ENCODE measurements around the gene OR10H1.
"Not testable (repeated sequence)": the region's sequence is repeated elsewhere in the genome, so short reads cannot be mapped to it uniquely, and the experiment has no call there.

Gene OR10H1

GRCh38 chr19:15836330-15837220 is 21.1 kb upstream of the OR10H1 start:
- peak; percentile 93 for ATAC-seq (ENCODE audit: low read depth)
- peak overlapping the region; percentile 99 for H3K27ac ChIP-seq (ENCODE audit: poor library complexity, severe bottlenecking)

GRCh38 chr19:15835565-15836329 is 20.3 kb upstream of the OR10H1 start:
- not testable (repeated sequence) for DNase-seq (ENCODE audit: low spot score); H3K27me3 ChIP-seq (ENCODE audit: insufficient read depth, poor library complexity, severe bottlenecking); H3K9me3 ChIP-seq (ENCODE audit: severe bottlenecking); ATAC-seq (ENCODE audit: low read depth)
- peak overlapping the region; percentile 99 for H3K27ac ChIP-seq (ENCODE audit: poor library complexity, severe bottlenecking)
- H3K4me3 ChIP-seq (ENCODE audit: severe bottlenecking), result peak overlapping the region; percentile 51
- H3K36me3 ChIP-seq (ENCODE audit: low read depth), result peaks cover 35% of the 10 kb centered on the region
- peaks cover 20% of the 10 kb centered on the region for H3K4me1 ChIP-seq (ENCODE audit: insufficient read depth, poor library complexity, severe bottlenecking)

More at GRCh38 chr19:15836330-15837220, 21.1 kb upstream of the OR10H1 start:
- Histone ChIP-seq H3K4me1 (ENCODE audit: insufficient read depth, poor library complexity, severe bottlenecking) (peaks cover 20% of the 10 kb centered on the region), H3K9me3 (ENCODE audit: severe bottlenecking) (no peaks in the 10 kb centered on the region), H3K4me3 (ENCODE audit: severe bottlenecking) (peak overlapping the region; percentile 51), H3K36me3 (ENCODE audit: low read depth) (peaks cover 35% of the 10 kb centered on the region), H3K27me3 (ENCODE audit: insufficient read depth, poor library complexity, severe bottlenecking) (no peaks in the 10 kb centered on the region)
- TF ChIP-seq CTCF (IDR thresholded peaks at IDR 0.05; ENCODE audit: poor library complexity, severe bottlenecking), result no peak
- DNase-seq (ENCODE audit: low spot score), result peak; percentile 98

GRCh38 chr19:15834232-15834631 is 18.8 kb upstream of the OR10H1 start:
- H3K27me3 ChIP-seq (ENCODE audit: insufficient read depth, poor library complexity, severe bottlenecking); ATAC-seq (ENCODE audit: low read depth); DNase-seq (ENCODE audit: low spot score); H3K4me3 ChIP-seq (ENCODE audit: severe bottlenecking); H3K9me3 ChIP-seq (ENCODE audit: severe bottlenecking): not testable (repeated sequence)
- peaks cover 20% of the 10 kb centered on the region for H3K4me1 ChIP-seq (ENCODE audit: insufficient read depth, poor library complexity, severe bottlenecking)
- peak overlapping the region; percentile 99 for H3K27ac ChIP-seq (ENCODE audit: poor library complexity, severe bottlenecking)
- peaks cover 35% of the 10 kb centered on the region for H3K36me3 ChIP-seq (ENCODE audit: low read depth)

- DNase-seq (ENCODE audit: low spot score) (no peak), ATAC-seq (ENCODE audit: low read depth) (no peak)
- Histone ChIP-seq H3K27me3 (ENCODE audit: insufficient read depth, poor library complexity, severe bottlenecking) (no peaks in the 10 kb centered on the region), H3K27ac (ENCODE audit: poor library complexity, severe bottlenecking) (peak overlapping the region; percentile 99), H3K4me3 (ENCODE audit: severe bottlenecking) (no peak overlapping the region), H3K4me1 (ENCODE audit: insufficient read depth, poor library complexity, severe bottlenecking) (peaks cover 24% of the 10 kb centered on the region), H3K9me3 (ENCODE audit: severe bottlenecking) (no peaks in the 10 kb centered on the region), H3K36me3 (ENCODE audit: low read depth) (peaks cover 35% of the 10 kb centered on the region)
- TF ChIP-seq CTCF (IDR thresholded peaks at IDR 0.05; ENCODE audit: poor library complexity, severe bottlenecking), result no peak
Observed at GRCh38 chr19:15831626-15832025, 16.2 kb upstream of the OR10H1 start.

- no peak for TF ChIP-seq CTCF (IDR thresholded peaks at IDR 0.05; ENCODE audit: poor library complexity, severe bottlenecking)
- H3K9me3 ChIP-seq (ENCODE audit: severe bottlenecking), result no peaks in the 10 kb centered on the region
- peak overlapping the region; percentile 29 for H3K4me3 ChIP-seq (ENCODE audit: severe bottlenecking)
- no peak for ATAC-seq (ENCODE audit: low read depth)
- no peaks in the 10 kb centered on the region for H3K27me3 ChIP-seq (ENCODE audit: insufficient read depth, poor library complexity, severe bottlenecking)
- no peak for DNase-seq (ENCODE audit: low spot score)
- peak overlapping the region; percentile 99 for H3K27ac ChIP-seq (ENCODE audit: poor library complexity, severe bottlenecking)
- peaks cover 10% of the 10 kb centered on the region for H3K4me1 ChIP-seq (ENCODE audit: insufficient read depth, poor library complexity, severe bottlenecking)
- H3K36me3 ChIP-seq (ENCODE audit: low read depth), result peaks cover 23% of the 10 kb centered on the region
Observed at GRCh38 chr19:15829786-15830185, 14.3 kb upstream of the OR10H1 start.
